NCI-H526 treated with DMSO at 0.1 percent for 48 hours (cell line): ENCODE data around the gene DFFB.
"Not testable (repeated sequence)": the region's sequence is repeated elsewhere in the genome, so short reads cannot be mapped to it uniquely, and the experiment has no call there.

Experiments used
- DNase-seq: peaks from one replicate; lab custom pipeline; 2025; lab: John Stamatoyannopoulos, UW

DFFB gene

GRCh38 chr1:3910049-3910731 lies 52.9 kb downstream of the DFFB start:
- peak; percentile 73 for DNase-seq

GRCh38 chr1:3910857-3911845 lies 53.9 kb downstream of the DFFB start:
- DNase-seq, result peak; percentile 70

- DNase-seq, result no peak
Measured at GRCh38 chr1:3911981-3912808, 54.9 kb downstream of the DFFB start.

GRCh38 chr1:3912809-3913685 lies 55.8 kb downstream of the DFFB start:
- DNase-seq, result no peak

GRCh38 chr1:3914331-3914851 lies 57.1 kb downstream of the DFFB start:
- DNase-seq, result no peak

- no peak for DNase-seq
Measured at GRCh38 chr1:3914911-3915310, 57.6 kb downstream of the DFFB start.

- DNase-seq, result no peak
Measured at GRCh38 chr1:3915551-3916121, 58.4 kb downstream of the DFFB start.

- DNase-seq, result no peak
Measured at GRCh38 chr1:3917761-3918160, 60.5 kb downstream of the DFFB start.

- not testable (repeated sequence) for DNase-seq
Measured at GRCh38 chr1:3918359-3918758, 61.1 kb downstream of the DFFB start.

GRCh38 chr1:3918966-3919611 lies 61.8 kb downstream of the DFFB start:
- DNase-seq, result no peak

GRCh38 chr1:3919706-3920105 lies 62.4 kb downstream of the DFFB start:
- no peak for DNase-seq

- DNase-seq, result no peak
Measured at GRCh38 chr1:3921765-3922164, 64.5 kb downstream of the DFFB start.

- DNase-seq, result no peak
Measured at GRCh38 chr1:3922201-3922725, 65.0 kb downstream of the DFFB start.

- no peak for DNase-seq
Measured at GRCh38 chr1:3922851-3923250, 65.6 kb downstream of the DFFB start.

GRCh38 chr1:3923378-3924185 lies 66.3 kb downstream of the DFFB start:
- DNase-seq, result no peak

GRCh38 chr1:3924186-3924824 lies 67.0 kb downstream of the DFFB start:
- DNase-seq, result no peak

- DNase-seq, result no peak
Measured at GRCh38 chr1:3924825-3925220, 67.5 kb downstream of the DFFB start.

GRCh38 chr1:3925256-3925655 lies 68.0 kb downstream of the DFFB start:
- no peak for DNase-seq

- DNase-seq, result no peak
Measured at GRCh38 chr1:3925762-3926161, 68.5 kb downstream of the DFFB start.
